RWPE1 (cell line): ENCODE measurements around the gene MRPL52.

Experiments
- CTCF ChIA-PET: fragments of 350-600 bp; sonication (Branson Sonifier 250); formaldehyde crosslinking; extraction: SDS; loops from one replicate; lab custom pipeline; 2021; lab: Yijun Ruan, JAX
- POLR2A ChIA-PET: fragments of 400-600 bp; formaldehyde crosslinking; extraction: SDS; loops from one replicate; lab custom pipeline; 2020; ENCODE audit warnings: antibody characterized with exemption; ENCODE audit not compliant: low non-redundant PET; lab: Yijun Ruan, JAX
- DNase-seq: peaks from one replicate; pipeline ENCODE4 v3.0.0; 2012; ENCODE audit warnings: low spot score
- H3K27ac ChIP-seq: fragments of 450-650 bp; 2 replicates; pipeline ENCODE4 v1.5.1; 2017
- CTCF ChIP-seq: fragments of 450-650 bp; conservative IDR thresholded peaks from 2 replicates; pipeline ENCODE4 v1.5.1; 2017; ENCODE audit warnings: low read depth, mild to moderate bottlenecking

The MRPL52 gene

GRCh38 chr14:22819151-22819988, 10.3 kb upstream of the MRPL52 start:
- no peak overlapping the region for H3K27ac ChIP-seq
- ChIA-PET POLR2A (interaction anchor here (0.7 kb wide), 2 partner anchors 34 to 162 kb away, joined by 3 to 7 read pairs; no protein-coding TSS in a partner anchor), CTCF (interaction anchor here (0.5 to 3.3 kb wide), 3 partner anchors 33 to 259 kb away, joined by 3 to 14 read pairs (median 3); no protein-coding TSS in a partner anchor)
- no peak for TF ChIP-seq CTCF
- no peak for DNase-seq

- POLR2A ChIA-PET: no interaction called here
- TF ChIP-seq CTCF: no peak
- peak; percentile 71 for DNase-seq
- CTCF ChIA-PET: interaction anchor here (0.6 to 3.3 kb wide), 3 partner anchors 28 to 173 kb away, joined by 3 to 14 read pairs (median 3); no protein-coding TSS in a partner anchor
- H3K27ac ChIP-seq: peak overlapping the region; percentile 39
Observed at GRCh38 chr14:22820731-22821130, 9.0 kb upstream of the MRPL52 start.

DNA sequence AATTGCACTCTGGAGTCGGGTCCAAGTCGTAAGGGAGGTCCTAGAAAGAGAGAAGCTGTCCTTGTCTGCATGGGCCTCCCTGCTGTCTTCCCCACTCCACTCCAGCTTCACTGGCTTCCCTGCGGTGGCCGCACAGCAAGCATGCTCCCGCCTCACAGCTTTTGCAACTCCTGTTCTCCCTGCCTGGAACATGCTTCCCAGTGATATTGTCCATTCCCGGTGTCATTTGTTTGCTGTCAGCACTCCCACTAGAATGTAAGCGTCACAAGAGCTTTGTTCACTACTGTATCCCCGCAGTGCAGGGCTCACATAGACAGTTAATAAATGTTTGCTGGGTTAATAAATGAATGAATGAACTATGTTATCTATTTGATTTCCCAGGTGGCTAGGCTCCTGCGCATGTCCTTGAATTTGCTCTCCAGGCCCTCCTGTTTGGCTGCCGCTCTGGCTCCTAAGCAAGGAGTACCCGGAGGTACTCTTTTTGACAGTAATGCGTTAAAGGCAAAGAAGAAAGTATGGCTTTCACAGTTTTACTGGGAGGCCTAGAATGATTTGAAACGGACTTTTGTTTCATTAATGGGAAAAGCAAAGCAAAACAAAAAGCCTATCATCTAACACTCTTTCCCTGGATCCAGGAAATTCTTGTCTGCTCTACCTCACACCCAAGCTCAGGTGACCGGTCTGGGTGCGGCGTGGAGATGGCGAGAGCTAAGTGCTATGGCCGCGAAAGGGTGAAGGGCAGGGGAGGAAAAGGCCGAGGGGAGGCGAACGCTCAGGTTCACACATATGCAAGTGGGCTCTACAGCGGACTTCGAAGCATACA, 8.3 kb upstream of the MRPL52 start:
- peak overlapping the region; percentile 61 for H3K27ac ChIP-seq
- no peak for TF ChIP-seq CTCF
- POLR2A ChIA-PET: no interaction called here
- DNase-seq: no peak
- CTCF ChIA-PET: interaction anchor here (0.6 to 3.3 kb wide), 4 partner anchors 28 to 265 kb away, joined by 3 to 14 read pairs (median 6); no protein-coding TSS in a partner anchor

GRCh38 chr14:22822016-22822570, 7.6 kb upstream of the MRPL52 start:
- no peak for DNase-seq
- H3K27ac ChIP-seq: peak overlapping the region; percentile 61
- POLR2A ChIA-PET: no interaction called here

DNA sequence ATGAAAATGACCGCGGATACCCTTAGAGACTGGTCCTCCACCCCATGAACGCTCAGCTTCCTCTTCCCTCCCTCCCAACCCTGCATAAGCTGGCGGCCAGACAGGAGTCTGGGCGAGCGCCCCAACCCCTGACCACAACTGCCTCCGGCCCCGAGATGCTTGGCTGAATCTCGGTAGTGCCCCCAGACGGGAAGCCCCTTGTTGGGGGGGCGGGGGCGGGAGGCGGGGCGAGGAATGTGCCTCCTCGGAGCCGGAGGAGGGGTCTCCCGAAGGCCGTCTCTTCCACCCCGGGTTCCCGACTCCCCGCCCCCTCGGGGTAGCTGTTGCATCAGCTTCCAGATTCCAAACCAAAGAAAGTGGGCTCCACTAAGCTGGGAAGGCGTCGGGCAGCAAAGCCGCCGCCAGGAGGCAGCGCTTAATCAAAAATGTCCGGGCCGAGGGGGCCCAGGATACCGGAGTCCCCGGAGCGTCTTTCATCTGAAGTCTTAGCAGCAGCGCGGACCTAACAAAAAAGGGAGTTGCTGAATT, 7.1 kb upstream of the MRPL52 start:
- ChIA-PET CTCF (interaction anchor here (0.6 to 2.4 kb wide), 13 partner anchors 13 to 266 kb away, joined by 3 to 37 read pairs (median 4); partner anchors contain the start of gene AJUBA), POLR2A (interaction anchor here (0.5 kb wide), 1 partner anchor 8 kb away, joined by 3 read pairs; no protein-coding TSS in a partner anchor)
- no peak for DNase-seq
- TF ChIP-seq CTCF: peak; percentile 76
- H3K27ac ChIP-seq: peak overlapping the region; percentile 61

More at GRCh38 chr14:22822016-22822570, 7.6 kb upstream of the MRPL52 start:
- CTCF ChIA-PET: interaction anchor here (0.6 to 2.4 kb wide), 13 partner anchors 14 to 266 kb away, joined by 3 to 37 read pairs (median 4); partner anchors contain the start of gene AJUBA
- TF ChIP-seq CTCF: no peak
